Thymus (tissue), 11 donors: ENCODE measurements around the gene SPATA21. TPM values are rescaled to one million over a fixed set of nuclear protein-coding genes. Genes with fewer than 3 reads are reported as not detected.
A peak's percentile ranks its signal among the peaks of the same experiment; 100 is the strongest.

ENCODE experiments used
- DNase-seq, 9 donors: peaks; one replicate each; pipeline ENCODE4 v3.0.0-alpha.2; 2013; ENCODE audit warnings: low spot score in 9 of 9, low read depth in 6 of 9, missing footprints in 1 of 9
- H3K27ac ChIP-seq, 2 donors: one replicate each; pipeline ENCODE4 v1.5.1; 2013; ENCODE audit warnings: control low read depth in 1 of 2, low read depth in 1 of 2, low read length in 1 of 2, mild to moderate bottlenecking in 1 of 2, moderate library complexity in 1 of 2
- H3K27me3 ChIP-seq, 2 donors: one replicate each; pipeline ENCODE4 v1.5.1; 2013; ENCODE audit warnings: low read length in 1 of 2; ENCODE audit not compliant: control insufficient read depth in 2 of 2, insufficient read depth in 1 of 2
- H3K36me3 ChIP-seq, 2 donors: one replicate each; pipeline ENCODE4 v1.5.1; 2013; ENCODE audit warnings: low read length in 1 of 2, mild to moderate bottlenecking in 1 of 2, moderate library complexity in 1 of 2; ENCODE audit not compliant: control insufficient read depth in 2 of 2, insufficient read depth in 2 of 2
- H3K4me1 ChIP-seq, 2 donors: one replicate each; pipeline ENCODE4 v1.5.1; 2013; ENCODE audit warnings: low read length in 2 of 2; ENCODE audit not compliant: control insufficient read depth in 2 of 2, insufficient read depth in 2 of 2
- H3K4me3 ChIP-seq, 2 donors: one replicate each; pipeline ENCODE4 v1.5.1; 2013; ENCODE audit warnings: low read length in 2 of 2, control low read depth in 1 of 2, mild to moderate bottlenecking in 1 of 2
- H3K9me3 ChIP-seq, 2 donors: one replicate each; pipeline ENCODE4 v1.5.1; 2013; ENCODE audit warnings: low read length in 1 of 2, mild to moderate bottlenecking in 1 of 2; ENCODE audit not compliant: control insufficient read depth in 2 of 2, insufficient read depth in 1 of 2
- WGBS: extraction: QIAGEN DNeasy Blood & Tissue Kit; methylation state at CpG from one replicate; pipeline ENCODE4 v1.1.7; 2013; 5-methylcytosine and 5-hydroxymethylcytosine counted together
- polyA plus RNA-seq: library from polyadenylated mRNA; stranded (reverse); fragments of 200-250 nt; gene quantifications from one replicate; pipeline ENCODE4 v1.2.3, GENCODE V29; 2013
- total RNA-seq: library from RNA; stranded (reverse); fragments of 120-200 nt; gene quantifications from one replicate; pipeline ENCODE4 v1.2.4, GENCODE V29; 2013
- donor health status: healthy.

SPATA21 gene
- total and polyA plus RNA-seq, 2 donors, result 0.25 TPM; not detected in 1

DNA sequence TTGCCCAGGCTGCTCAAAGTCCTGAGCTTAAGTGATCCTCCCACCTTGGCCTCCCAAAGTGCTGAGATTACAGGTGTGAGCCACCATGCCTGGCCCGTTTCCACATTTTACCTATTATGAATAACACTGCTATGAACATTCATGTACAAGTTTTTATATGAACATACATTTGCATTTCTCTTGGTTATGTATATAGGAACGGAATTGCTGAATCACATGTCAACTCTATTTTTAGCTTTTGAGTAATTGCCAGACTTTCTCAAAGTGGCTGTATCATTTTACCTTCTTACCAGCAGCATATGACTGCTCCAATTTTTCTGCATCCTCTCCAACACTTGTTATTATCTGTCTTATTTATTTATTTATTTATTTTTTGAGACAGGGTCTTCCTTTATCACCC lies 2.7 kb downstream of the SPATA21 start:
- no peaks in the 10 kb centered on the region for H3K4me1 ChIP-seq
- no peak overlapping the region for H3K4me3 ChIP-seq
- no peaks in the 10 kb centered on the region for H3K36me3 ChIP-seq
- no peak for DNase-seq
- 85% methylated on average over 2 of the region's 2 CpGs for WGBS
- H3K27me3 ChIP-seq, result peaks cover 0 to 2% of the 10 kb centered on the region in 2 donors
- no peak overlapping the region for H3K27ac ChIP-seq
- H3K9me3 ChIP-seq, result no peaks in the 10 kb centered on the region

DNA sequence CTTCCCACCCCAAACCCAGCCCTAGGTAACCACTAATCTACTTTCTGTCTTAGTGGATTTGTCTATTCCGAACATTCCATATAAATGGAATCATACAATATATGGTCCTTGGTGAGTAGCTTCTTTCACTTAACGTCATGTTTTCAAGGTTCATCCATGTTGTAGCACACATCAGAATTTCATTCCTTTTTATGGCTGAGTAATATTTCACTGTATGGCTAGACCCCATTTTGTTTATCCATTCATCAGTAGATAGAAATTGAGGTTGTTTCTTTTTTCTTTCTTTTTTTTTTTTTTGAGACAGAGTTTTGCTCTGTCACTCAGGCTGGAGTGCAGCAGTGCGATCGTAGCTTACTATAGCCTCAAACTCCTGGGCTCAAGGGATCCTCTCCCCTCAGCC lies 3.2 kb downstream of the SPATA21 start:
- DNase-seq, result no peak
- H3K27ac ChIP-seq, result no peak overlapping the region
- H3K4me1 ChIP-seq, result no peaks in the 10 kb centered on the region
- no peak overlapping the region for H3K4me3 ChIP-seq
- H3K27me3 ChIP-seq, result peaks cover 0 to 2% of the 10 kb centered on the region in 2 donors
- WGBS, result over 99% methylated on average over 4 of the region's 4 CpGs
- no peaks in the 10 kb centered on the region for H3K9me3 ChIP-seq
- H3K36me3 ChIP-seq, result no peaks in the 10 kb centered on the region

DNA sequence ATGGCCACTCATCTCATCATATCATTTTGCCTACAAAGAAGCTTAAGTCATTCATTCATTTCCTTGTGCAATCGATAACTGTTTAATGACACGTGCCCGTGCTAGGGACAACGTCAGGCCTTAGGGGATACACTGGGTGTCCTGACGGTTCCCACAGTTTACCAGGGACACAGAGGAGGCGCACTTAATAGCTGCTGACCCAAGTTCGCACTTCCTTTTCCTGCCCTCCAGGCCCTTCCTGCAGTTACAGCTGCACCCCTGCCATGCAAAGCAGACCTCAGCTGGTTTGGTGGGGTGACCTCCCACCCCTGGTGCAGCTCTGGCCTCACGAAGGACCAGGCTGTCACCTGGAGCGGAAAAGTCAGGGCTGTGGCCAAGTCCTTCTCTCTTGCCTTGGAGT lies 4.2 kb downstream of the SPATA21 start:
- 84% methylated on average over 9 of the region's 9 CpGs for WGBS

DNA sequence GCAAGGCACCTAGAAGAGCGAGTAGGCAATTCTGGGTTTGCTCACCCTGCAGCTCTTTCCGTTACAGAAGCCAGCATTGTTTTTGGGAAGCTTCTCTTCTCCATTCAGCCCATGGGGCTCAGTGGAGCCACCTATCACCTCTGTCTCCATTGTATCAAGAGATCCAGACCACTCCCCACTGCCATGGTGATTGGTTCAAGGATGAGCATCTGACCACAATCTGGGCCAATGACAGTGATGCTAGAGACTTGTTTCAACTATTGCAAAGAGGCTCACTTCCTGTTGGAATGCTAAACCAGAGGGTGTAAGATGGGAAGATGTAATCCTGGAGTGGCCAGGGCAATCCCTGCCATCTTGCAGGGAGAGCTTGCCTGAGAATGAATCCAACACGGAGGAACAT lies 6.6 kb downstream of the SPATA21 start:
- Histone ChIP-seq H3K27ac (no peak overlapping the region), H3K27me3 (peaks cover 0 to 2% of the 10 kb centered on the region in 2 donors), H3K9me3 (no peaks in the 10 kb centered on the region), H3K4me1 (no peaks in the 10 kb centered on the region), H3K36me3 (no peaks in the 10 kb centered on the region), H3K4me3 (no peak overlapping the region)
- DNase-seq, result no peak
- WGBS, result 97% methylated on average over 3 of the region's 3 CpGs

More for the DNA sequence above, 4.2 kb downstream of the SPATA21 start:
- no peaks in the 10 kb centered on the region for H3K9me3 ChIP-seq
- H3K4me1 ChIP-seq, result no peaks in the 10 kb centered on the region
- peaks cover 0 to 2% of the 10 kb centered on the region in 2 donors for H3K27me3 ChIP-seq
- no peaks in the 10 kb centered on the region for H3K36me3 ChIP-seq
- H3K4me3 ChIP-seq, result no peak overlapping the region
- H3K27ac ChIP-seq, result no peak overlapping the region
- DNase-seq, result no peak

DNA sequence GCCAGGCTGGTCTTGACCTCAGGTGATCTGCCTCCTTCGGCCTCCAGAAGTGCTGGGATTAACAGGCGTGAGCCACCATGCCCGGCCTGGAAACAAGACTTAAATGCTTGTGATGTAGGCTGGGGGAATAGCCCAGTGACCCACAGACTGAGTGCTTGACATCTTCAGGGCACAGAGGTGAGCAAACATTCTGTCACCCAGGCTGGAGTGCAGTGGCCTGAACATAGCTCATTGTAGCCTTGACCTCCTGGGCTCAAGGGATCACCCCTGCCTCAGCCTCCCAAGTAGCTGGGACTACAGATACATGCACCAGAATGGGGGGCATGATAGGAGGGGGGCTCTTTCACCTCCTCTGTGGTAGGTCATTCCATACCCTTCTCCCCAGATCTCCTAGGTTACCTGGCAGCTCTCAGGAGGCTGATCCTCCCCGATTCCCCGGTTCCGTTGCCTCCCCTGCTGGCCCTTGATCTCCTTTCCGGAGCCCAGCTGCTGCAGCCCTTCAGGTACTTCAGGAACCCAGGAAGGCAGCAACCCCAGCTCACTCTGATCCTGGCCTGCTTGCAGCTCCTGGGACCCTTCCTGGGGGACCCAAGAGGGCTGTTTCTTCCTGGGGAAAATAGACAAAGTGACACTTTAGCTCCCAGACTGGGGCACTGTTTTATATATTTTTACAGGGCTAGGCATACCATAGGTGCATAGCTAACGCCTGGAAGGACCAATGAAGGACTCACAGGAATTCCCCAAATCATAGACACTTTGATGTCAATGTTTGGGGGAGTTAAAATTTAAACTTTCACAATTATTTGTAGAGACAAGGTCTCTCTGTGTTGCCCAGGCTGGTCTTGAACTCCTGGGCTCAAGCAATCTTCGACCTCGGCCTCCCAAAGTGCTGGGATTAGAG lies 11.8 kb downstream of the SPATA21 start:
- Histone ChIP-seq H3K27ac (no peak overlapping the region), H3K36me3 (no peaks in the 10 kb centered on the region), H3K9me3 (no peaks in the 10 kb centered on the region), H3K4me1 (peaks cover 0 to 9% of the 10 kb centered on the region in 2 donors), H3K4me3 (no peak overlapping the region), H3K27me3 (no peaks in the 10 kb centered on the region)
- DNase-seq, result no peak
- WGBS, result 97% methylated on average over 10 of the region's 10 CpGs

DNA sequence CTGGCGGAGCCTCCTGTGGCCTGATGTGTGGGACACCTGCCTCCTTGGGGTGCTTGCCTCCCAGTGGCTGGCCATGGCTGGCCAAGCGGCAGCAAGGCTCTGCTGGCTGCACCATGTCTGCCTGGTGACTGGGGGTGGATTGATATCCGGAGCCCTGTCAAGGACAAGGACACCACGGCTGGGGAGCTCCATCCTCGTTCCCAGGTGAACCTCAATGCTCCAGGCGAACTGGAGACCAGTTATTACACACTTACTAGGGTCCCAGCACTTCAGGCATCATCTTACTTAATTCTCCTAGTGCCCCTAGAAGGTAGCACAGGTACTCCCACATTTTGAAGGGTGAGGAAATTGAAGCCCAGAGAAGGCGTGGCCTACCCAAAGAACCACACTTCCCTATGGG lies 15.2 kb downstream of the SPATA21 start:
- no peaks in the 10 kb centered on the region for H3K36me3 ChIP-seq
- H3K9me3 ChIP-seq, result no peaks in the 10 kb centered on the region
- 95% methylated on average over 7 of the region's 7 CpGs for WGBS
- H3K4me1 ChIP-seq, result peaks cover 0 to 9% of the 10 kb centered on the region in 2 donors
- DNase-seq, result no peak
- H3K27me3 ChIP-seq, result no peaks in the 10 kb centered on the region
- H3K27ac ChIP-seq, result no peak overlapping the region
- H3K4me3 ChIP-seq, result no peak overlapping the region

DNA sequence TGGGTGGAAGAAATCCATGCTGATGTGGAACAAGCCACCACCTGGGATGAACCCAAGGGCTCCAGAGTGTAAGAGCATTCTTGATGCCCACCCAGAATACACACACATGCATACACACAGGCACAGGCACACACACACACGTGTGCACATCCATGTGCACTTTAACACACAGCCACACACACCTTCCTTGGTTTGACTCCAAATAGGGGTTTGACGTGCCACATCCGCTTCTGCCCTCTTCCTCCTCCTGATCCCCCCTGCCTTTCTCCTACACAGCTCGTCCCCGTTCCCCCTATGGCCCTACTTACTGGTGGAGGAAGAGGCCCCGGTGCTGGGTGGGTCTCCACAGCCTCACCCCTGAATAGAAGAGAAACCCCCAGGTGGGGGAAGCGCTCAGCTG lies 16.0 kb downstream of the SPATA21 start:
- Histone ChIP-seq H3K4me3 (no peak overlapping the region), H3K4me1 (peaks cover 0 to 9% of the 10 kb centered on the region in 2 donors), H3K9me3 (no peaks in the 10 kb centered on the region), H3K36me3 (no peaks in the 10 kb centered on the region), H3K27me3 (no peaks in the 10 kb centered on the region), H3K27ac (no peak overlapping the region)
- 77% methylated on average over 7 of the region's 7 CpGs for WGBS
- no peak for DNase-seq

DNA sequence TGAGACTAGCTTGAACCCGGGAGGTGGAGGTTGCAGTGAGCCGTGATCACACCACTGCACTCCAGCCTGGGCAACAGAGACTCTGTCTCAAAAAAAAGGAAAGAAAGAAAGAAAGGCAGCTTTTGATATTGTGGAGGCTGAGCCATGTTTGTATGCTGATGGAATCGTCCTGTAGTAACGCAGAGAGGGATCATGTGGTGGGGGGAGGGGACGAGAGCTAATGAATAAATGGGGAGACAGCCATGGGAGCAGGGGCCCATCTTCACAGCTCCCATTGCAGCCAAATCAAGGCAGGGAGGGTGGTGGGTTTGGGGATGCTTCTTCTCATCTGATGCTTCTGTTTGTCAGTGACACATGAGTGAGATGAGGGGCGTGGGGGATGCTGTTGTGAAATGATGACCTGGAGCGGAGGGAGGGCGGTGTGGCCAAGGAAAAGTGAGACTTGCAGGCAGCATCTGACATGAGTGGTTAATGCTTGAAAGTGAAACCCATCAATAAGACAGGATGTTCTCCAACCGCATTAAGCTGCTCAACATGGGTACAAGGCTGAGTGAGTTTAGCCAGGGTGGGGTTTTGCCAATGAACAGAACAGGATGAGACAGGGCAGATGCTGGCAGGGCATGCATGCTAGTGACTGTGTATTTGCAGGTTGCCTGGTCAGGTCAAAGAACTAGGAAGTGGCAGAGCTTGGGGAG lies 16.7 kb downstream of the SPATA21 start:
- Histone ChIP-seq H3K4me3 (no peak overlapping the region), H3K27ac (no peak overlapping the region), H3K9me3 (no peaks in the 10 kb centered on the region), H3K36me3 (no peaks in the 10 kb centered on the region), H3K4me1 (peaks cover 0 to 9% of the 10 kb centered on the region in 2 donors), H3K27me3 (no peaks in the 10 kb centered on the region)
- peak in 4 of 9 donors; percentile 0 to 52 (median 16) for DNase-seq
- 71% methylated on average over 9 of the region's 9 CpGs for WGBS

DNA sequence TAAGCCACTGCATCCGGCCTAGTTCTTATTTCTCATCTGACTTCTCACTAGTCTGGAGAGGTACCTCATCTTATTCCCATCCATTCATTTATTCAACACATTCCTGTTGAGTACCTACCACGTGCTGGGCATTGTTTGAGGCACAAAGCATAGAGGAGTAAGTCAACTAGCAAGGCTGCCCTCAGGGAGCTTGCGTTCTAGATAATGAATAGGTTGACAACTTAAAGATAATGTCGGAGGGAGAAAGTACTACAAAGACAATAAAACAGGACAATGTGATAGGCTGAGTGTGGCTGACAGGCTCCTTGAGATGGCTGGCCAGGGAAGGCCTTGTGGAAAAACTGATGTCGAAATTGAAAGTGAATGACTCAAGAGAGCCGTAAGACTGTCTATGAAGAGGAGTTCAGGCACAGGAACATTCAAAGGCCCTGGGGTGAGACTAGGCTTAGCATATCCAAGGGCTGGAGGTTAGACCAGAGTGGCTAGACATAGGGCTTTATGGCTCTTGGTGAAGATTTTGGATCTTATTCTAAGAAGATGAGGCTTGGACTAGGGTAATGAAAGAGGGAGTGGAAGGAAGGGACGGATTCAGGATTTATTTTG lies 18.3 kb downstream of the SPATA21 start:
- Histone ChIP-seq H3K27me3 (no peaks in the 10 kb centered on the region), H3K36me3 (no peaks in the 10 kb centered on the region), H3K27ac (no peak overlapping the region), H3K4me1 (peaks cover 0 to 9% of the 10 kb centered on the region in 2 donors), H3K4me3 (no peak overlapping the region), H3K9me3 (no peaks in the 10 kb centered on the region)
- no peak for DNase-seq
- 94% methylated on average over 7 of the region's 7 CpGs for WGBS
